OCI-LY7 (cell line): ENCODE data around the gene LENG1.

Experiments
- EZH2phosphoT487 ChIP-seq: fragments of 200-600 bp; sonication (generic); IDR thresholded peaks from 2 replicates; pipeline ENCODE4 v1.6.1; 2018; ENCODE audit warnings: low read depth, borderline replicate concordance, mild to moderate bottlenecking, mixed run types, antibody characterized with exemption, low read length, moderate library complexity, mixed read lengths
- TF ChIP-seq, protein P1 (sequence below): fragments of 200-600 bp; sonication (generic); conservative IDR thresholded peaks from 2 replicates; pipeline ENCODE4 v1.5.1; 2014; ENCODE audit warnings: mild to moderate bottlenecking, antibody characterized with exemption, low read length, moderate library complexity, mixed read lengths

GRCh38 chr19:54208784-54209057 is 49.2 kb upstream of the LENG1 start:
- TF ChIP-seq, protein P1, sequence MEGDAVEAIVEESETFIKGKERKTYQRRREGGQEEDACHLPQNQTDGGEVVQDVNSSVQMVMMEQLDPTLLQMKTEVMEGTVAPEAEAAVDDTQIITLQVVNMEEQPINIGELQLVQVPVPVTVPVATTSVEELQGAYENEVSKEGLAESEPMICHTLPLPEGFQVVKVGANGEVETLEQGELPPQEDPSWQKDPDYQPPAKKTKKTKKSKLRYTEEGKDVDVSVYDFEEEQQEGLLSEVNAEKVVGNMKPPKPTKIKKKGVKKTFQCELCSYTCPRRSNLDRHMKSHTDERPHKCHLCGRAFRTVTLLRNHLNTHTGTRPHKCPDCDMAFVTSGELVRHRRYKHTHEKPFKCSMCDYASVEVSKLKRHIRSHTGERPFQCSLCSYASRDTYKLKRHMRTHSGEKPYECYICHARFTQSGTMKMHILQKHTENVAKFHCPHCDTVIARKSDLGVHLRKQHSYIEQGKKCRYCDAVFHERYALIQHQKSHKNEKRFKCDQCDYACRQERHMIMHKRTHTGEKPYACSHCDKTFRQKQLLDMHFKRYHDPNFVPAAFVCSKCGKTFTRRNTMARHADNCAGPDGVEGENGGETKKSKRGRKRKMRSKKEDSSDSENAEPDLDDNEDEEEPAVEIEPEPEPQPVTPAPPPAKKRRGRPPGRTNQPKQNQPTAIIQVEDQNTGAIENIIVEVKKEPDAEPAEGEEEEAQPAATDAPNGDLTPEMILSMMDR = no peak
- no peak for TF ChIP-seq EZH2phosphoT487
